Posterior vena cava (tissue), 2 donors: Measurements from ENCODE around the gene PNMA6F. TPM values are rescaled to one million over a fixed set of nuclear protein-coding genes. Genes with fewer than 3 reads are reported as not detected.

Experiments used
- DNase-seq: peaks from one replicate; pipeline ENCODE4 v3.0.0-alpha.2; 2020; ENCODE audit warnings: low spot score
- intact Hi-C, 2 donors: fragments of 100-400 bp; cut with DNase I; formaldehyde crosslinking; loops; one replicate each; pipeline versions ENCODE4 v1.14.1 to v1.14.2; 2022 to 2023
- long read RNA-seq, 2 donors: library from polyadenylated mRNA; unstranded; transcript quantifications; one replicate each; pipeline ENCODE4 v2.0.0, GENCODE V29; 2020 to 2021
- total RNA-seq, 2 donors: library from RNA; stranded (reverse); fragmentation: NEBNext Ultra II Directional; extraction: Animal tissue kit (Norgen Biotek cat#: 25700); gene quantifications; one replicate each; pipeline ENCODE4 v1.2.1, GENCODE V29; 2021
- donor health status: DM: yes; HTN: yes; CAD: no.
- donor health status: DM: yes; HTN: yes; CAD: no.

The PNMA6F gene
- not detected for total RNA-seq
- long read RNA-seq, donor 1, result 0 reads
- long read RNA-seq, donor 2, result 0 reads

DNA sequence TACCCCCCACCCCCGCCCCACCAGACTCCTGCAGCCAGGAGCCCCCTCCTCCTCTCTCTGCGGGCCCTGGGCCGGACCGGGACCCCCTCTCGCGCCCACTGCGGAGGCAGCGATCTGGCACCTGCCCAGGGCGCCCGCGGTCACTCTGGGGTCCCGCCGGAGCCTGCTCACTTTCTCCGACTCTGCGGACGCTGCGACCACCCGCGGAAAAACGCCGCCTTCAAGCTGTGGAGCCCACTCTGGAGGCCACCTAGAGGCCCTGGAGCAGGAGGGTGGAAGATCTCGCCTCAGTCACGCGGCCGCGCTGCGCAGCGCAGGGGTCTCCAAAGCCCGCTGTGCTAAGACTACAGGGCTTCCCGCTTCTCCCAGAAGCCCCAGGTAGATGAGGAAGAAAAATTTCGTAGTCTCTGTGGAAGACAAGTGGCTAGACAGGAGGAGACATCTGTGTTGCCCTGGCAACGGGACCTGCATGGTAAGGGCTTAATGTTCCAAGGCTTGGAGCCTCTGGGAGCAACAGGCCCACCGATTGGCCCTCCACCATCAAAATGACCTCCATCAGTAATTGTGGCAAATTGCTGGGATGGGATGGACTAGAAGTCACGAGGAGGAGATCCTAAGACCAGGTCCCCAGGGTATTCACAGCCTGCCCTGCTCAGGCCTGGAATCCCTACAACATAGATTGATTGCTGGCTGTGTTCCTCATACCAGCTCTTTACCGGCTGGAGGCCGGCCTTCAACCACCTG, at the start of gene PNMA6F:
Gene PNMA6F, minus strand, starts transcription at position 387 of the 744 bp plus-strand sequence. CDS start 1,093 bp downstream, outside the sequence.
- intact Hi-C loops, result no loop called here
- no peak for DNase-seq

DNA sequence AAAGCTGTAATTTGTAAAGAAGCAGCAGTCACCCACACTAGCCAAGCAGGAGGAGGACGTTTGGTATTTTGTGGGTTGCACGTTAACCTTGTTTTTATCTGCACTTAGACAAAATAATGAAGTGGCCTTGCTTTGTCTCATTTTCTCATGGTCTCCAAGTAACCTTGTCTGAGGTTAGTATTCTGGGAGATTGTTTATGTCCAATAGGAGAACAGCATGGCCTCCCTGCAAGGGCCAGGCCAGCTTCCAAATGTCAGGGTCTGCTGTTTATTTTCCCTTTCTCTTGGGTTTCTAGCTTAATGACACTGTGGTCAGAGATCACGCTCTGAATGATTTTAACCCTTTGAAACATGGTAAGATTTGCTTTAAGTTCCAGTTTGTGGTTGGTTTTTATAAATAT, 49.7 kb upstream of the PNMA6F start:
- intact Hi-C loops, result no loop called here
- DNase-seq, result no peak

DNA sequence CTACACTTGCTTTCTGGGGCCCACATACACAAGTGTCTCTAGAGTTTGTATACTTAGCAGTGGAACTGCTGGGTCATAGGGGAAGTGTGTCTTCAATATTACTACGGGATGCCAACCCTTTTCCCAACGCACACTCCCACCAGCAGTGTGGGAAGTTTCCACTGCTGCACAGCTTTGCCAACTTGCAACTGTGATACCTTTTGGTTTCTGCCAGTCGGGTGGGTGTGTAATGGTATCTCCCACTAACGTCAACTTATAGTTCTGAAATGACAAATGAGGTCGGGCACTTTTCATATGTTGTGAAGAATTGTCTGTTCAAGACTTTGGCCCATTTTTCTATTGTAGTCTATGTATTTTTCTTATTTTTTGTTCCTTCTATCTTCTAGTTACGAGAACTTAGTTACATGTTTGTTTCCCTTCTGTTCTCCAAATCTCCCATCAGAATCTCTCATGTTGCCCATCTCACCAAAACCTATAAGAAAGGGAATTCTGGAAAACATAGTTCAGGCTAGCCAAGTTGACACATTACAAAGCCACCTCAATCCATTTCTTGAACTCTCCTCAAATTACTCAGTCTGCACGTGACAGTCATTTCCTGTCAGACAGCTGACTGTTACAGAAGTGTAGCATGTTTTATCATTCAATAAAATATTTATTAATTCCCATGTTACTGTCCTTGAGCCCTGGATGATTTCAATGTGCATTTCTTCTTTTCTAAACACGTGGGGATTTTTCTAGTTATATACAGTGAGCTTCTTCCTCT, 48.9 kb upstream of the PNMA6F start:
- no peak for DNase-seq
- intact Hi-C loops, result no loop called here

DNA sequence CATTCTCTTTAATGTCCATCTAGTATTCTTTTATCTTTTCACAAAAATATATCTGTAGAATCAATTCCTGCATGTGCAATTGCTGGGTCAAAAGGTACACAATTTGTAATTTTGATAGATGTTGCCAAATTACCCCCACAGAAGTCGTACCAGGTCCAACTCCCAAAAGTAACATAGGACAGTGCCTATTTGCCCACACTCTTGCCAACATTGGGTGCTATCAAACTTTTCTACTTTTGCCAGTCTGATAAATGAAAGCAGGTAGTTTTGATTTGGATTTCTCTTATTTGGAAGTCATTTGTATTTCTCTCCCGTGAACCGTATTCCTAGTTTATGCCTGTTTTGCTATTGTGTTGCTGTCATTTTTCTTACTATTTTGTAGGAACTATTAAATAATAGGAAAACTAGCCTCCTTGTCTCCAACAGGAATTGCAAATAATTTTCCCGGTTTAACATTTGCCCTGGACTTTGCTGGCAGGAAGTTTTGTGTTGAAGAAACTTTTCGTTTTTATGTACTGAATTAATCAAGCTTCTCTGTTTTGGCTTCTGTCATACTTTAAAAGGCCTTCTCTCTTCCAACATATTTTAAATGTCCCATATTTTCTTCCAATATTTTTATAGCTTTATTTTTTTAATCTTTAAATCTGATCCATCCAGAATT, 45.4 kb upstream of the PNMA6F start:
- intact Hi-C loops, result no loop called here
- no peak for DNase-seq

DNA sequence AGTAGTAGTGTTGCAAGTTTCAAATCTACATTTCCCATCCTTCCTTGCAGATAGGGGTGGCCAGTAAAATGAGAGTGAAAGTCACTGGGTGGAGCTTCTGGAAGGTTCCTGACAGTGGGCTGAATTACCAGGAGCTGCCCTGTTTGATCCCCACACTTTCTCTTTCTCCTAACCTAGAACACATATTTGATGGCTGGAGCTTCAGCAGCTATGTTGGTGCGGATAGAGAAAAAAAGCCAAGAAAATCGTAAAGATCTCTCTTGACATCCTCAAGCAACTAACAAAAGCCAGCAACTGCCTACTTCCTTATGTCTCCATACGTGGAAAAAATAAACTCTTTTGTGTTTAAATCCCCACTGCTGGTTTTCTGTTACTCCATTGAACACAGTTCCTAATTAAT, 44.6 kb upstream of the PNMA6F start:
- intact Hi-C loops, result no loop called here
- DNase-seq, result no peak

DNA sequence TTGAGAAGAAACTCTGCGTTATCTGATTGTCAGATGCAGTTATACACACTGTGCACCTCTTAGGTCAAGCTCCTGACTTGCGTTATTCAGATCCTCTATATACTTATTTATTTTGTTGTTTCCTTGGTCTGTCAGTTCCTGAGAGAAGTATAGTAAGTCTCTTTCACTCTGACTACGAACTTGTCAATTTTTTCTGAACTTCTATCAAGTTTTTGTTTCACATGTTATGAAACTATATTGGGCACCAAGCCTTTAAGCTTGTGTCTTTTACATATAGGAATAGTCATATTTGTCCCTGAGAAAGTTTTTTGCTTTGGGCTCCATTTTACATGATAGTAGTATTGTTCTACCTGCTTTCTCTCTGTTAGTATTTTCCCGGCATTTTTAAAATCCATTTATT, 44.1 kb upstream of the PNMA6F start:
- intact Hi-C loops, result no loop called here
- DNase-seq, result no peak

DNA sequence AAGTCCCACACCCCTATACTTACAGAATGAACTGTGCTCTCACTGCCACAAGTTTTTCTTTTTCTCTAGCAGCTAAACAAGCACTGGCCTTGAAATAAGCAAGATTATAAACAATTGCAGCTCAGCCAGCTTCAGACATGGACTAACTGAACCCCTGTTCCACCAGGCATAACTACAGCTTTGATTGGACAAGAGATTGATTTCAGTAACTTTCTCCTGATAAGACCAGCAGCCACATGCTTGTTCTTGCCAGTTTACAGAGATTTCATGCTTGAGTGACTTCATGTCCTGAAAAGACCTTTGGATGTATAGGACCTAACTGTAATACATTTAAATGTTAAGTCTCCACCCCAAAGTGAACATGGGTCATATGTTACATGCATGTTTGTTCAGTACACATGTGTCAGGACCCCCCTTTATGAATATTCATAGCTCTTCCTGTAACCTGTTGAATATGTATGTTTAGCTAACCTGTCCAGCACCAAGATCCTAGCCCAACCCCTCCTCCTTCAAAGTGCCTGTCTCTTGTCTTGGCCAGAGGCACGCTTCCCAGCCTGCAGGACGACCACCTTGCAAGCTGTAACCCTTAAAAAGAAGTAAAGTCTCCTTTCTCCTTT, 40.3 kb upstream of the PNMA6F start:
- no peak for DNase-seq
- intact Hi-C loops, result no loop called here

DNA sequence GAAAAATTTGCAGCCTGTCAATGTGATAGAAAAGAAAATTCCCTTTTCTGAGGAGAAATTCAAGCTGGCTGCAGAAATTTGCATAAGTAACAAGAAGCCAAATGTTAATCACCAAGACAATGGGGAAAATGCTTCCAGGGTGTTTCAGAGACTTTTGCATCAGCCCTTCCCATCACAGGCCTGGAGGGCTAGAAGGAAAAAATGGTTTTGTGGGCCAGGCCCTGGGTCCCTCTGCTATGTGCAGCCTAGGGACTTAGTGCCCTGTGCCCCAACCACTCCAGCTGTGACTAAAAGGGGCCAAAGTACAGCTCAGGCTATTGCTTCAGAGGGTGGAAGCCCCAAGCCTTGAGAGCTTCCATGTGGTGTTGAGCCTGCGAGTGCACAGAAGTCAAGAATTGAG, 36.3 kb upstream of the PNMA6F start:
- intact Hi-C loops, result no loop called here
- no peak for DNase-seq

DNA sequence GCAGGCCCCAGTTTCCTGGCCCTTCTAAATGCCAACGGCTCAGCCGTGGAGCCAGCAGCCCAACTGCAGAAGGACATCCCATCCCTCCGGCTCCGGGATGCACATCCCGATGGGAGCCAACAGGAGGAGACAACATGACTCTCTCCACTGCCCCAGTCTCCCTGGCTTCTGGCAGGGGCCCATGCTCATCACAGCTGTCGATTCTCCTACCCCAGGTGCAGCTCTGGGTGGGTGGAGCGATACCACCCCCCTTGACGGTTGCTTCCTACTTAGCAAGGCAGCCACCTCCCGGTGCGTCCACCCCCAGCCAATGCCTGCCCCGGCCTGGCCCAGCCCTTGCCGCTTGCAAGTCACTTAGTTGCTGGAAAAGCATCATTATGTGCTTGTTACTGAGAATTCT, 31.8 kb upstream of the PNMA6F start:
- no peak for DNase-seq
- intact Hi-C loops, result no loop called here

DNA sequence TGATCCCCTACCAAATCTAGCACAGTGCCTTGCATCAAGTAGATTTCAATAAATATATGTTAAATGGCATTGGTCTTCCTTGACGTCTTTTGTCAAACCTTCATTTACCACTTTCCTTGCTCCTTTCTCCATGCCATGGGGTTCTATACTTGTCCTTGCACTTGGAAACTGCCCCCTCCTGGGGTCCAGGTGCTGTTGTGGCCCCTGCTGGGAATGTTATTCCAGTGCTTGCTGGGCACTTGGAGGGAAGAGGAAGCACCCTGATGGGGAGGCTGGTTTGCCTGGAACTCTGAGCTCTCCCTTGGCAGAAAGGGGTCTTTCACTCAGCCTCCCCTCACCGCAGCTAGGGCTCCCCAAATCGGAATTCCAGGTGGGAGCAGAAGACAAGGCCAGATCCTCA, 31.3 kb upstream of the PNMA6F start:
- intact Hi-C loops, result no loop called here
- DNase-seq, result no peak

DNA sequence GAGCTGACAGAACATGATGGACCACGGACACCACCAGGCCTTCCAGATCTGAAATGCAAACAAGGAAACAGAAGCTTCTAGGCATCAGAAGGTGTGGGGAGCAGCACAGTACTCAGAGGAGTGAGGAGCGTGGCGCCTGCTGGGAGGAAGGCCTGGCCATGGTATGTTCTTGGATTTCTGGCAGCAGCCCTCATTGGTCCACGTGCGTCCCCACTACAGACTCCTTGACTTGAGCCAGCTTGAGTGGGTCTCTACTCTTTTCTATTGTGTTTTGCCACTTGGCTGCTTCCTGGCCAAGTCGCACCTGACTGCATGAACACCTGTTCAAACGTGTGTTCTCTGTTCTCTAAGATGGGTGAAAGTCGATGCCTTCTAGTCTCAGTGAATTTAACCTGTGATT, 30.4 kb upstream of the PNMA6F start:
- DNase-seq, result no peak
- intact Hi-C loops, result no loop called here

DNA sequence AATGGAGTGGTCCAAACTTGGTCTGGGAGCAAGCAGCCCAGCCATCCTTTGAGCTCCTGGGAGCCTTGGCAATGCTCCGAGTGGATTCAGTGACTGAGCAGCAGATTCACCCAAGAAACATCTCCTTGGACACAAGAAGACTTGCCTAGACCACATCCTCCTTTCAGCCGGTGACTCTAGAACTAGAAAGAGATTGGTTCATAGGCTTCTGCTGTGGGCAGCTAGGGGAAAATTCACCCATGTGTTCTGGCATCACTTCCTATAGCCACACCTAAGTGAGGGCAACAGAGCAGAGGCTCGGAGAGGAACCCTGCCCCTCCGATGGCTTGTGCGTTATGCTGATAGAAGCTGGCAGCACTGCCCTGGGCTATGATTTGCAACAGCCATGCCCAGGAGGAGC, 28.4 kb upstream of the PNMA6F start:
- DNase-seq, result no peak
- intact Hi-C loops, result no loop called here

DNA sequence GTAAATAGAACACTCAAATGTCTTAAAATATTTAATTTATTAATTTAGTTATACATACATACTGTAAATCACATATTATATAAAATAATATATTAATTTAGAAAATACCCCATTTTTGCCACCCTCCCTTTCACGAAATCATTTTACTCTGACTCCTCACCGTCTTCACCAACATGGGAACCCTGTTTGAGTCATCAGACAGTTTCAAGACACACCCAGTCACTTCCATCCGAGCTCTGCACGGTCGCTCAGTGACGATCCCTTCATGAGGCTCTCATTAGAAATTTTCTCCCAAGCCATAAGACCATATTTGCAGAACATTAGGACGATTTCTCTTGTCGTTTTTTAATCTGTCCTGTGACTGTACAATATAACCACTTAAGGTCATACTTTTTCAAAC, 26.9 kb upstream of the PNMA6F start:
- DNase-seq, result no peak
- intact Hi-C loops, result no loop called here

DNA sequence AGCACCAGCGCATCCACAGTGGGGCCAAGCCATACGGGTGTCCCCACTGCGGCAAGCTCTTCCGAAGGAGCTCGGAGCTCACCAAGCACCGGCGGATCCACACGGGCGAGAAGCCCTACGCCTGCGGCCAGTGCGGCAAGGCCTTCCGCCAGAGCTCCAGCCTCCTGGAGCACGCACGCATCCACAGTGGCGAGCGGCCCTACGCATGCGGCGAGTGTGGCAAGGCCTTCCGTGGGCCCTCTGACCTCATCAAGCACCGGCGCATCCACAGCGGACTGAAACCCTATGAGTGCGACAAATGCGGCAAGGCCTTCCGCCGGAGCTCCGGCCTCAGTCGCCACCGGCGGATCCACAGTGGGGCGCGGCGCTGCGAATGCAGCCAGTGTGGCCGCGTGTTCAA, 26.0 kb upstream of the PNMA6F start:
- intact Hi-C loops, result no loop called here
- no peak for DNase-seq

DNA sequence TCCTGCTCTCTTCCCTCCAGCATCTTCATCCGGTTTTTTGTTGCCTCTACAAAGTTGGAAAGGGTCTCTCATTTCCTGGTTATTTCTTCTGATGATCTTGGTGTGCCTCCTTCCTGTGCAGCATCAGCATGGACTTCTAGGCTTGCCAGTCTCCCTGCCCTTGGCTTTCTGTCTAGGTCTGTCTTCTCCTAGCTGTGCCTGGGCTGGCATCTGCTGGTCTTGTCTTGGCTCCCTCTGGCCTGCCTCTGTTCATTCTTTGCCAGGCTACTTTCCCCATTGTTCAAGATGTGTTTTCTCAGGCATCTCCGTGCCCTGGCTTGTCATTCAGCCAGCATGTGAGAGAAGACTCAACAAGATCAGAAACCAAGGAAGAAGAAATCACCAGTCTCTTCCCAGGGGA, 22.1 kb upstream of the PNMA6F start:
- no peak for DNase-seq
- intact Hi-C loops, result no loop called here

DNA sequence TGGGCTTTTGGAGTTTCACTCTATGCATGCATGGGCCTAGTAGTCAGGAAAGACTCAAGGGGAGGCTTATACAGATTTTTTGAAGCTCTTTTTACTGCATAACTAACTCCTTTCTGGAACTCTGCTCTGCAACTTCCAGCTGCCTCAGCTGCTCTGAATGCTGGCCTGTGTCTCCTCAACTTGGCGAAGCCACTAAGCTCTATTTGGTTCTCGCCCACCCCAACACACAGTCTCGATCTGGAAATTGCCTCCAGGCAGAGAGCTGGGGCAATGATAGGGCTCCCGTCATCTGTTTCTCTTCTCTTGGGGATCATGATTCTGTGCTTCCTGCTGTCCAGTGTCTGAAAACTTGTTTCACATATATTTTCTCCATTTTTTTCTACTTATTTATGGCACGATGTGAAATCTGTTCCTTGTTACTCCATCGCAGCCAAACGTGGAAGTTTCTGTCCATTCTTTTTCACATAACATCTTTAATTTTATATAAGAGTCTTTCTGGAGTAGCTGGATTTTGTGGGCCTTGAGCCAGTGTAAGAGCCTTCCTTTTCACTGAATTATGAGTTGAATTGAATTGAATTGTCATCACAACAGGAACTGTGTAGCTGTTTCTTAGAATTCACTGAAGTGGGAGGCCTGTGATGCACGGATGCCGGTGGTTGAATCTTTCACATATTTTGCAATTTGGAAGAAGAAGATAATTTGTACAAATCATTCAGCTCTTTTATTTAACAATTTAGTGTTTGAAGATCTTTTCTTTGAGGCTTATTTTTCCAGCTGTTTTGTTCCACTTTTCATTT, 21.4 kb upstream of the PNMA6F start:
- intact Hi-C loops, result no loop called here
- DNase-seq, result no peak

DNA sequence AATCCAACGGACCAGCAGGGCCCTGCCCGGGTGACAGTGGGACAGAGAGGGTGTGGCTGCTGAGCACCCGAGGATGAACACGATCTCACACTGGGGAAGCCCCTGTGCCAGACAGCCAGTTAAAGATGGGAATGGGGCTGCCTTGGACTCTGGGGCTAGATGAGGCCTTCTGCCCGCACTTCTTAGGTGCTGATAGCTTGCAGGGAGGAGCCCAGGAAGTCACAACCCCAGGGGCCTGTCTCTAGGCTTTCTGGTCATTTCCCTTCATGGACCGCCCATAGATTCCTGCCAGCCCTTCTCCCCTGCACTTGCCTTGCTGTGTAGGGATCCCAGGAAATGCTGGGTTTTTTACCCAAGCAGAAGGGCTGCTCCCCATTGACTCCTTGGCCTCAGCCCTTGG, 18.5 kb upstream of the PNMA6F start:
- intact Hi-C loops, result no loop called here
- DNase-seq, result no peak

DNA sequence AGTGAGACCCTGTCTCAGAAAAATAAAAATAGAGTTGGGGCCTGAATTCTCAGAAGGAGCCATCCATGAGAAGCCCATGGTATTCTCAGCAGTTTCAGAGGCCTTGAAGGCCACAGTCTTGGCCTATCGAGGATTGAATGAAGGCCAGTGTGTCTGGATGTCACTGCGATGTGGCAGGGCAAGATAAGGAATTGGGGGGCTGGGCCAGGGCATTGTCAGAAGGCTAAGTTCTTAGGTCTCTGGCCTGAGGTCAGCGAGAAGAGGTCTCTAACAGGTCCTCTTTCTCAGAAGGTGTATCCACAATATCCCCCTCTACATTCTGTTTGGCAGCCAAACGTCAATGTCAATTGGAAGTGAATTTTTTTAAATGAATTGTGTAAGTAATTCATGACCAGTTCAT, 18.1 kb upstream of the PNMA6F start:
- intact Hi-C loops, result no loop called here
- DNase-seq, result no peak

DNA sequence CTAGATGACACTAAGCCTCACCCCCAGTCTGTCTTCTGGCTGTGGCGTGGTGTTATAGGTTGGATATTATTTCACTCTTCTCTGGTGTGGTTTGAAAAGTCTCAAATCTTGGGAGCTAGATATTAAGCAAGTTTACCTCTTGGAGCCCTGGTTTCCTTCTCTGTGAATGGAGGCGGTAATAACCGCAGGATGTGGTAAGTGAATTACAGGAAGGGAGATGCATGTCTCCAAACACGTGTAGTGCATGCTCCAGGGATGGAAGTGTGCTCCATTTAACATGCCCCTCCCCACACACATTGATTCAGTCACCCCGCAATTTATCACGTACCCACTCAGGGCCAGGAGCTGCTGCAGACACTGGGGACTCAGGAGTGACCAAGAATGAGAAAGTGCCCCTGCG, 17.3 kb upstream of the PNMA6F start:
- intact Hi-C loops, result no loop called here
- no peak for DNase-seq
